Activated CD4-positive, alpha-beta T cell treated with anti-CD3 and anti-CD28 coated beads for 48 hours (primary cell): ENCODE results near the gene TAF15.

Source experiments
- DNase-seq: peaks from one replicate; pipeline ENCODE4 v3.0.0-alpha.2; 2020

Gene TAF15

DNA sequence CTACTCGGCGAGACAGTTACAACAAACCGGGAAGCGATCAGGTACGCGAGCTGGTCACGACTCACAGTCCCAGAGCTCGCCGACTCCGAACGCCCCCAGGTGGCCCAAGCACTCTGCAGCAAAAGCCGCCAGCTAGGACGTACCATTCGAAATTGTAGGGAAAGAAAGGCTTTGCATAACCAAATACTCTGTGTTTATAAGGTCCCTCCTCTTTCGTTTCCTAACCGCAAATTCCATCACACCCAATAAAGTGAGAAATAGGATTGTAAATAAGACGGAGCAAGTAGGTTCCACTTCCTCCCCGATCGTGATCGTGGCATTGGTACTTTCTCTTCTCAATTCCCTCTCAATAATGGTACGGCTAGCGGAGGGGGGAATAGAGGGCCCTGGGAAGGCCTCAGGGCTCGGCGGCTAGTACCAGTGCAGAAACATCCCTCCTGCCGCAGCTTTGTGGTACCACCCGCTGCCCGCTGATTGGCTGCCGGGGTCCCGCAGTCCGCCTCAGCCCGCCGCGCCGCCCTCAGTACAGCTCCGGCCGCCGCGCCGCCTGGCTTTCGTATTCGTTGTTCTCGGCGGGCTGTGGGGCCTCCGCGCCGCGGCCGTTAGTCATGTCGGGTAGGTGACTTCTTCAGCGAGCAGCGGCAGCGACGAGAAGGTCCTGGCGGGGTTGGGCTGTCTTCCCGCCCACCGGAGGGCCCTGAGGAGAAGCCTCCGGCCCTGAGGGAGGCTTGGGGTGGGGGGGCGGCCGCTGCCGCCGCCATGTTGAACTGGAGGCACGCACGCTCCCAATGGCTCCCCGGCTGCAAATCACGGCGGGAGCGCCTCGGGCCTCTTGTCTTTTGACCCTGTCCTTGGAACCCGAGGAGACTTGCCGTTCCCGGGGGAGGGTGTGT is at the start of gene TAF15:
Gene TAF15 (plus strand): TSS at position 523 of the 893 bp plus-strand sequence. CDS start 86 bp downstream, at position 609.
- DNase-seq = peak; percentile 97

DNA sequence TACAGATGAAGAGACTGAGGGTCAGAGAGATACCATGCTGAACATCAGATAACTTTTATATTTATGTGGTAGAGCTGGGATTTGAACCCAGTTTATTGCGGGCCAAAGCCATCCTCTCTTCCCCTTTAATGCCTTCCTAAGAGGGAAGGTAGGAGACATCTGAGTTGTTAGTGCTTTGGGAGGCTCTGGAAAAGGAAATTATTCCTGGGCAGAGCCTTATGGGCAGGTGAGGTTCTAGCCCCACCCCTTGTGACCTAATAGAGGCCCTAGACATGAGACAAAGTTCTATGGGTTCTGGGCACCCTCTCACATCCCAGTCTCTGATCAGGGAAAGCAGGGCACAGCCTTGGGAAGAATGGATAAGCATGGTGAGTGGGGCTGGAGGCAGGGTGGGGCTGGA is 48.7 kb upstream of the TAF15 start, which contains the start of gene C17orf50:
Gene C17orf50 (plus strand): TSS at position 301 of the 400 bp plus-strand sequence. CDS start 55 bp downstream, at position 356.
- no peak for DNase-seq

DNA sequence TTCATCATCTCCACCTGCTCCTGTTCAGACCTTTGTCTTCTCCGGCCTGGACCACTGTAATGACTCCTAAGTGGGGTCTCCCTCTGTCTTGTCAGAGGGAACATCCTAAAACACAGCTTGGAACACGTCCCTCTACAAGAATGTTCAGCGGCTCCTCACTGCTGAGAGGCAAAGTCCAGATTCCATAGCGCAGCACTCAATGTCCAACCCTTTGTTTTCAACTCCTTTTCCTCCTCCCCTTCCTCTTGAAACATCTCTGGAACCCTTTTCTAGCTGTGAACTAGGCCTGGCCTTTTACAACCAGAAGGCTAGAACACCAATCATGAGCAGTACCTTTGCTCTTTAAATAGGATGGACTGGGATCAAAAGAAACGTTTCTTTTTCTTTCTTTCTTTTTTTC is 47.7 kb upstream of the TAF15 start:
- DNase-seq = no peak

DNA sequence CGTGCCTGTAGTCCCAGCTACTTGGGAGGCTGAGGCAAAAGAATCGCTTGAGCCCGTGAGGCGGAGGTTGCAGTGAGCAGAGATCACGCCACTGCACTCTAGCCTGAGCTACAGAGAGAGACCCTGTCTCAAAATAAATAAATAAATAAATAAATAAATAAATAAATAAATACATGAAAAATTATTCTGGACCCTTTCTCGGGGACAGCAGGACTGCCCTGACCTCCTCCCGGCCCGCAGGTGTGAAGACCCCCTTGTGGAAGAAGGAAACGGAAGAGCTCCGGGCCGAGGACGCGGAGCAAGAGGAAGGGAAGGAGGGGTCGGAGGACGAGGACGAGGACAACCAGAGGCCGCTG is 45.5 kb upstream of the TAF15 start:
- DNase-seq = no peak

DNA sequence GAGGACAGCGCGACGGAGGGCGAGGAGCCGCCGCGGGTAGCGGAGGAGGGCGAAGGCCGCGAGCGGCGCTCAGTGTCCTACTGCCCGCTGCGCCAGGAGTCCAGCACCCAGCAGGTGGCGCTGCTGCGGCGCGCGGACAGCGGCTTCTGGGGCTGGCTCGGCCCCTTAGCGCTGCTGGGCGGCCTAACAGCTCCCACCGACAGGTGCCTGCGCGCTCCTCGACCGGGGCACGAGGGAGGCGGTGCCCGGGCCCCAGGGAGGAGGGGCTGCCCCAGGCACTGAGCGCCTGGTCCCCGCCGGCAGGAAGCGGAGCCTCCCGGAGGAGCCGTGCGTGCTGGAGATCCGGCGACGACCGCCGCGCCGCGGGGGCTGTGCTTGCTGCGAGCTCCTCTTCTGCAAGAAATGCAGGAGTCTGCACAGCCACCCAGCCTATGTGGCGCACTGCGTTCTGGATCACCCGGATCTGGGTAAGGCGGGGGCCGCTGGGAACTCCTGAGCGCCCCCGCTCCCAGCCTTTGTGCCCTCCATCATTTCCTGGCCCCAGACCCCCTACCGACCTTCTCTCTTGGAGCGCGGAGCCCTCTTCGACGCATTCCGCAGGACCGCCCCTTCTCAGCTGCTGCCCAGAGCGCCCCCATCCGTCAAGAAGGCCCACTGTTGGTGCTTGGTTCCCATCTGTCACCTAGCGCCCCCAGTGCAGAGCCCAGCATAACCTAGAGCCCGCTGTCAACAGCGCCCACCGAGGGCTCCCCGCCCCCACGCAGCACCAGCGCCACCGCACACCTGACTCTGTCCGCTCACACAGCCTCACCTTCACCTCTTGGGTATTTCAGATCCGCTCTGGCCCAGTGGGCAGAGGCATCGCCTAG is 44.9 kb upstream of the TAF15 start:
- peak; percentile 91 for DNase-seq

DNA sequence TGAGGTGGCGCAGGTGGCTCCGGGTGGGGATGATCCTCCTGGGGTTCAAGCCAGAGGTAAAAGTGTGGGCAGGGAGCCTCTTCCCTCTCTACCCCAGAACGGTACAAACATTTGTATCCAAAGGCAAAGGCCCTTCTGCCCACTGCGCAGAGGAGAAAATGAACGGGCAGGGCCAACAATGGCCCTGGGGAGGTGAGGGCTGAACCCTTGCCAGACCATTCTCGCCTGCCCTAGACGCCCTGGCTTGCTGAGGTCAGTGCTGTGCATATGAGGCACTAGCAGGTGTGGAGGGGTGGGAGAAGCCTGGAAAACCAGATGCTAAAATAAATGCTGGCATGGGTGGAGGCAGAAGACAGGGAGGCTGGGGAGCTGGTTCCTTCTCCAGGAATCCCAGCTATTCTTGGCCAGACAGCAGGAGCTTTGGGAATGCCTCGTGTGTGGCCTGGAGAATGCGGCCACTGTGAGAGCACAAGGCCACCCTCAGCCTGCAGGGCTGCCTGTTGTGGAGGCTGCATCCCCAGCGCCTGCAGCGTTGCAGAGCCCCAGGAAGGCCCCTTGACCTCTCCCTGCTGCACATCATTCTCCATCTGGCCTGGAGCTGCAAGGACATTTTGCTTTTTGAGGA is 44.1 kb upstream of the TAF15 start:
- DNase-seq = no peak

DNA sequence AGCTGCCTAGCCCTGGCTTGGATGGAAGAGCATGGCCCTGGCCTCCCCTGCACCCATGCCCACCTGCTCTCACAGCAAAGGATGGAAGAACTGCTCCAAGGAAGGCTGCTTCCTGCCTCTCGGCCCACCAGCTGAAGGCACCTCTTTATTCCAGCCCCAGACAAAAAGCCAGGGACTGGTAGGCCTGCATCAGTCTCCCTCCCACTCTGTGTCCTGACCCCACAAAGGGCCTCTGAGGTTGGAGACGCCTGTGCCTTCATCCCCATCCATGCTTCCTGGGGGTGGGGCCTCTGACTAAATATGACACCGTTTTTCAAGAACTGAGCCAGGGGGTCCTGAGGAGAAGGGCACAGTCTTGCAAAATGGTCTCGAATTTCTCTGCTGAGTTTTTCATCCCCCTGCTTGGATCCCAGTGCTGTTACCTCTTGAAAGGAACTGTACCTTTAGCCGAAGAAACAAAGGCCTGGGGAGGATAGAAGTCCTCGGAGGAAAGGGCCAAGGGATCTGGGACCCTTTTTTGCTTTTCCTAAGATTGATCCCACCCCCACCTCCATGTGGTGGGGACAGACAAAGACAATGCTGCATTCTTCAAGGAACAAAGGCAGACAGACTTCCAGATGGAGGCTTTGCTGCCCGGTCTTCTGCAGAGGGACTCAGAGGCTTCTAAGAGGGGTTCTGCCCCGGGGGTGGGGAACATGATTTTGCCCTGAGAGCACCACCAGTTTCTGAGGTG is 43.4 kb upstream of the TAF15 start:
- no peak for DNase-seq

DNA sequence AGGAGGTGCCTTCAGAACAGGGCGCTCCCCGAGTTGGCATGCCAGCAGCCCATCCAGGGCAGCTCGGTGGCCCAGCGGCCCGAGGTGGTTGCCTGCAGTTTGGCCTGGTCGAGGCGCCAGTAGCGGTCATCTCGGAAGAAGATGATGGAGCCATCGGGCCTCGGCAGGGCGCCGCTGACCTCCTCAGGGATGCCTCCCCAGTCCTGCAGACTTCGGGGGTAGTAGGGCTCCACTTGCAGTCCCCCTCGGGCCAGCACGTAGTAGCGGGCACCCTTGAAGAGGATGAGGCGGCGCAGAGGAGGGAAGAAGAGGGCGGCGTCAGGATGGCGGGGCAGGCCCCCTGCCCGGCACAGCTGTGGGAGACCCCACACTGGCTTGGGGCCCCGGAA is 42.8 kb upstream of the TAF15 start:
- no peak for DNase-seq

DNA sequence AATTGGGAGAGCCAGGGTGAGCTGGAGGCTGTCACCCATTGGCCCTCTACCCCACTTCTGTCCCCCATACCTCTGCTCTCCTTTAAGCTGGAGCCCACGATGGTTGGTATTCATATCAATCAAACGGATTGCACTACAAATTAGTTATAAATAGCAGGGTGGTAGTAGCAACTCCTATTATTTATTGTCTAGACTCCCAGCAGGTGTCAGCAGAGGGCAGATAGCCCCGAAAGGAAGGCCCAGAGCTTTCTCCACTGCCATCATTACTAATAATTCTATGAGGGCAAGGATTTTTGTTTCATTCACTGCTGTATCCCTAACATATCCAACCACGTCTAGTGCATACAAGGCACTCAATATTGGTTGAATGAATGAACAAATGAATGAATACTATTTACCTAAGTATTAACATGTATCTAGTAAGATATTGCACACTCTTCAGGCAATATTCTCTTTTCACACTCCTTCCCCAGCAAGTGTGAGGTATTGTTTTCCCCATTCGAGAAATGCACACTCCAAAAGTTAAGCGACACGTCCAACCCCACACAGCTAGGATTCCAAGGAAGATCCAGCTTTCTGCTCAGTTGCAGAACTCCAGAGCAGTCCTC is 42.3 kb upstream of the TAF15 start:
- DNase-seq = peak; percentile 35

DNA sequence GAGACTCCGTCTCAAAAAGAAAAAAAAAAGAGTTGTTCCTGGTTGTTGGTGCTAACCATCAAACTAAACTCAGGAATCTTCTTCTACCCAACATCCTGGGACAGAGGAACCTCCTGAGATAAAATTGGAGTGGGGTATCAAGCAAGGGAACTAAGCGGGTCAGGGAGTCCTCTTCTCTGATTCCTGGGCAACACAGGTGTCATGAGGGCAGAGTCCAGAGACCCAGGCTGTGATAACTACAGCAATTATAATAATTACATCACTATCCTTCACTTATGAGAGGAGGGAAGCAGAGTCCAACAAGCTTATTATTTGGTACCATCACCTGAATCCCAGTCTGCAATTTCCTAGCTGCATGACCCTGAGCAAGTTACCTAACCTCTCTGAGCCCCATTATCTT is 40.5 kb upstream of the TAF15 start:
- no peak for DNase-seq

DNA sequence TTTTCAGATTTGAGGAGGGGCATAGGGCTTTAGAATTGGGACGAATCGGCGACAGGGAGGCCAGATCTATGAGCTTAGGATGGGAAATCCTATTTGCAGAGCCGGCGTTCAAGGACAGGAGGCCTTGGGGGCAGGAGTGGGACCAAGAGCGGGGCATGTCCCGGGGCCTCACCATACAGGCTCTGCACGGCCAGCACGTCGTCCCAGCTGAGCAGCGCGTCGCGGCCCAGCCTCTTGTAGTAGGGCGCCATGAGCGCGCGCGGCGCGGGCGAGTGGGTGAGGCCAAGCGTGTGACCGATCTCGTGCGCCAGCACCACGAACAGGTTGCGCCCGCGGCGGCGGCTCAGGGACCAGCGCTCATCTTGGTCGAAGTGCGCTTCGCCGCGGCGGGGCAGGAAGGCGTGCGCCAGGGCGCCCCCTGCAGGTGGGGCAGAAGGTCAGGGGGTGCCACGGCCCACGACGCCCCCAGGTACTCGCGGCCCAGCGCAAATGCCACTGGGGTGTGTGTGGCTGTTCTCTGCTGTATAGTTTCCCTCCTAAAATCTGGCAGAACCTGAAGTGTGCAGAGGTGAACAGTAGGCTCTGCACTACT is 39.3 kb upstream of the TAF15 start:
- DNase-seq = no peak

DNA sequence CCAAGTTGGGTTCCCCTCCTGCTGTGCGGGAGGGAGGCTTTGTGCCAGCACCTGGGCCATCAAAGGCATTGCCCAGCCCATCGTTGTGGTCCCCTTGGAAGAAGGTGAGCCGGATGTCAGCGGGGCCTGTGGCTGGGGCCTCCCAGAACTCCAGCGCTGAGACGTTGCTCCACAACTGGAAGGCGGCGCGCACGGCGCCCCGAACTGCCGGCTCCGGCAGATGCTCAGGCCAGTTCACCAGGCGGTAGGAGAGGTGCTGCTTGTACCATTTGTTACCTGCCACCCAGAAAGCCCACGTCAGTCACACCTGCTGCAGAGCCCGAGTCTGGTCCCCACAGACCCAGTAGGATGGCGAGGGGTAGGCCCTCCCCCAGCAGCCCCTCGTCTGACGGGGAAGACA is 36.2 kb upstream of the TAF15 start:
- no peak for DNase-seq

DNA sequence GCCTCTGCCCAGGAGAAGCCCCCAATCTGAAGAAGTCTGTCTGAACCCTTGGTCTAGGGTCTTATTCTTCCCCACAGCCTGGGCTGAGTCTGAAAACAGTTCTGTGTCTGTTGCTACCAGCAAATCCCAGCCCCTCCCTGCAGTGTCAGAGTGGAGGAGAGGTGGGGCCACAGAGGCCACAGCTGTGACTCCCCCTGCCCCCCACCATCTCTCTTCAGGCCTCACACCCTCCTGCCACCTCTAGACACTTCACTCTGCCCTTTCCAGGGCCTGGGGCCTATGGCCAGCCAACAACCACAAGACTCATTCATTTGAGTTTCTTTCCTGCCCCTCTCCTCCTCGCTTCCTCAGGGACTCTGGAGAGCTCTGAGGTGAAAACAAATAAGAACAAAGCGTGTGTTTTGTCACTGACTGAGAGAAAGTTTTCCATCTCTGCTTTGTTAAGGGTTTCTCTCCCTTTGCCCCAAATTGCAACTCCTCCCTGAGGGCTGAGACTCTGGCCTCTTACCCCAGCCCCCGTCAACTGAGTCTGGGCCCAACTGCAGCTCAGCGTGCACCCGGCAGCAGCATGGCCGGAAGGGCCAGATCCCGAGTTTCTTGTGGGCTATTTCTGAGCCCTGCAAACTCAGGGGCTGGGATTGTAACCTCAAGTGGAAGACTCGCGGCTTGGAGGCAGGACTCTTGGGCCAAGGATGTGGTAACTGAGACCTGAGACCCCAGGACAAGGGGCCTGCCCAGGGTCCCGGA is 35.4 kb upstream of the TAF15 start:
- DNase-seq = no peak

DNA sequence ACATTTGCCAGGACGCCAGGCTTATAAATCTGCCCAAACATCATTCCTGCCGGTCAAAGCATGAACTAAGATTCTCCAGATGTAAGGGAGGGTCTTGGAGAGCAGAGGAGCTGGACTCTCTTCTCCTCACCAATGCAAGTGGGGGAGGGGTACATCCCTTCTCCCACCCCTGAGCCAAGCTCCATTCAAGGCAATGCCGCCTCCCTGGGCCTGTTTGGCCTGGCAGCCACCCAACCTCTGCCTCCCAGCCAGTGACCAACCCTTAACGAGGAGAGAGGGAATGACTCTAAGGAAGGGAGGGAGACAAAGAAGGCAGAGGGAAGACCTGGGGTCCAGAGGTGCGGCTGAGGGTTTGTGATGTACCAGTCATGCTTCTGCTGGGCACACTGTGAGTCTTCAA is 34.8 kb upstream of the TAF15 start:
- DNase-seq = no peak

DNA sequence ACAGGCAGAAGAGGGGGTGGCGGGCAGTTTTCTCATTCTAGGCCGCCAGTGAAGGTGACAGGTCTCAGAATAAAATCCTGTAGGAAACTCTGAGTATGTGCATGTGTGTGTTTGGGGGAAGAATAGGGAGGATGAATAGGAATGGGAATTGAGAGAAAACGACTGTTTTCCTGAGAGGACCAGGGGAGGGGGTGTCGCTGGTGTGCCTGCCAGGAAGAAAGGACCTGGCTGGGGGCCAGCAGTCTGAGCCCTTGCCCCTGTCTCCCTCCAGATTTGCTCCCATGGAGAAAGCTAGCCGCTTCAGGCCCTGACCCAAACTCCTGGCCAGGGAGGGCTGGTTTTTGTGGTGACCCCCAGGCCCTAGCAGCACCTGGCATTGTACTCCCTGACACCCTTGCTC is 34.2 kb upstream of the TAF15 start:
- no peak for DNase-seq

DNA sequence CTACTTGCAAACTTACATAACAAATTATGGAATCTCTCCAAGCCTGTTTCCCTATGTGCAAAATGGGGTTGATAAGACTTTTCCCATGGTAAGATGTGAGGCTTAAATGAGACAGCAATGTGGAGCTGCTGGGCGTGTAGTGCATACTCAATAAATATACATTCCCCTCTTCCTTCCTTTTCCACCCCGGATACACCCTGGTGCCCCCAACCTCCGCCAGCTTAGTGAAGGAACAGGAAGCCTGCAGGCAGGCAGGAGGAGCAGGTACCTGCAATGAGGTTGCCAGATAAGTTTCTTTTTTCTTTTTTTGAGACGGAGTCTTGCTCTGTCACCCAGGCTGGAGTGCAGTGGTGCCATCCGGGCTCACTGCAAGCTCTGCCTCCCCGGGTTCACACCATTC is 33.7 kb upstream of the TAF15 start:
- DNase-seq = no peak

DNA sequence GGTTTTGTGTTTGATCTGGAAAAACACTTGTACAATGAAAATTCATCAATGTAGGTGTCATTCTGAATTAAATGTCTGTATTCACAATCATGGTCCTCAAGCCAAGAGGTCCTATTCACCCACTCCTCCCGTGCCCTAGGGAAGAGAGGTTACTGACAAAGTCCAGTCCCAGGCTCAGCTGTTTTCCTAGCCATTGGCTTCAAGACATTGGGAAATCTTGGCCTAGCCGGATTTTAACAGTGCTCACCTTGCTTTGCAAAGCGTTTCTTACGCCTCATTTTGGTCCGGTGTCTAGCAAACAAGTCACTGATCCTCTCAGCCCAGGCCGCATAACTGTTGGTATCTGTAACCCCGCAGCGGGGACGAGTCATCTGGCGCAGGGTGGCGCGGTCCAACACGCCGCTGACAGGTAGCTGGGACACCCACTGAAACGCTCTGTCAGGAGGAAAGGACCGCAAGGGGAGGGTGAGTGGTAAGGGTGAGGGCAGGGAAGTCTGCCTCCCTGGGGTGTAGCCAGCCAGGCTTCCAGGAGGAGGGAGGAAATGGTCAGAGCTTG is 30.6 kb upstream of the TAF15 start:
- no peak for DNase-seq

DNA sequence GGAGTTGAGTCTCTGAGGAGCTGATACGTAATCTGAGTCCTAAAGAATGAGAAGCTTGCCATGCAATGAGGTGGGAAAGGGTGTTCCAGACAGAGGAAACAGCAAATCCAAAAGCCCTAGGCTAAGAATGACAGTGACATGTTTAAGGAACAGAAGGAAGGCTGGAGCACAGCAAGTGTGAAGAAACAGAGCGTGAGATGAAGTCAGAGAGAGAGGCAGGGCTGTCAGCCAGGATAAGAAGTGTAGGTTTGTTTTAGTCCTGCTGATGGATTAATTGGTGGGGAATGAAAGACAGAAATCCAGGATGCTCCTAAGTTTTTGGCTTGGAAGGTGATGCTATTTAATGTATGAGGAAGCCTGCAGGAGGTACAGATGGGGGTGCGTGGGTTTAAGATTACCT is 28.3 kb upstream of the TAF15 start:
- no peak for DNase-seq

DNA sequence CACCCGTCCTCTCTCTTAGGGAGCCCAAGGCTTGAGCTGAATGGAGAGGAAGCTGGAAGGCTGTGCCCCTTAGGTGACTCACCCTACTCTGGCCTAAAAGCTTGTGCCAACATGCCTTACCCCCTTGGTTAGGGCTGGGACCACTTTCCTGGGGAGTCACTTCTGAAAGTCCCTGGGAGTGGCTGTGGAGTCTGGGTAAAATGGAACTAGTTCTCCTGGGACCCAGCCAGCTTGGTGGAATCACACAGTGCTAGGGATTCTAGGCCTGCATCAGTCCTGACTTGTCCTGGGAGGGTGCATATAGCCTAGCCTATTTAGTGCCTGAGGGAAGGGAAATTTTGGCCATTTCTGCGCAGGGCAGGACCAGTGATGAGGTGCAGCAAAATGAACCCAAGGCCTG is 24.4 kb upstream of the TAF15 start:
- no peak for DNase-seq

DNA sequence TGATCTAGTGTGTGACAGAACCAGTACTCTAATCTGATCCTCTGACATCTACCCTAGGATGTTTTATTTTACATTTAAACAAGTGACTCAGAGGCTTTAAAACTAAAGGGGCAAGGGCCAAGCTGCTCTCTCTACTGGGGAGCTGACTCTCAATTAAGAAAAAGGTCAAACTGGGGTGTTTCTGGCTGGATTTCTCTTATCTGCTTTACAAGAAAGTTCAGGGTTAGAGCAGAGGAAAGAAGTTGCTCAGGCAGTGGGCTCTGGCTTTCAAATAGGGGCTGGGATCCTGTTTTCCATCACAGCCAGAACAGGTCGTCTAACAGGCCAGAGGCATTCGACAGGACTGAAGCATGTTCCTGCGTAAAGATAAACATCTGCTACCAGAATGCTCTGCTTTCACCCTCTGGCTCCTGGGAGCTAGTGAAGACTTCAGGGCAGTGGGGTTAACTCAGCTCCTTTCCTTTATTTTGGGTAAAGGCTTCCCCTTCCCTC is 22.3 kb upstream of the TAF15 start:
- DNase-seq = no peak
